GF-D8 (cell line): ENCODE data around the gene NPBWR2.

ENCODE experiments used
- DNase-seq: peaks from one replicate; lab custom pipeline; 2025; lab: John Stamatoyannopoulos, UW

The NPBWR2 gene

DNA sequence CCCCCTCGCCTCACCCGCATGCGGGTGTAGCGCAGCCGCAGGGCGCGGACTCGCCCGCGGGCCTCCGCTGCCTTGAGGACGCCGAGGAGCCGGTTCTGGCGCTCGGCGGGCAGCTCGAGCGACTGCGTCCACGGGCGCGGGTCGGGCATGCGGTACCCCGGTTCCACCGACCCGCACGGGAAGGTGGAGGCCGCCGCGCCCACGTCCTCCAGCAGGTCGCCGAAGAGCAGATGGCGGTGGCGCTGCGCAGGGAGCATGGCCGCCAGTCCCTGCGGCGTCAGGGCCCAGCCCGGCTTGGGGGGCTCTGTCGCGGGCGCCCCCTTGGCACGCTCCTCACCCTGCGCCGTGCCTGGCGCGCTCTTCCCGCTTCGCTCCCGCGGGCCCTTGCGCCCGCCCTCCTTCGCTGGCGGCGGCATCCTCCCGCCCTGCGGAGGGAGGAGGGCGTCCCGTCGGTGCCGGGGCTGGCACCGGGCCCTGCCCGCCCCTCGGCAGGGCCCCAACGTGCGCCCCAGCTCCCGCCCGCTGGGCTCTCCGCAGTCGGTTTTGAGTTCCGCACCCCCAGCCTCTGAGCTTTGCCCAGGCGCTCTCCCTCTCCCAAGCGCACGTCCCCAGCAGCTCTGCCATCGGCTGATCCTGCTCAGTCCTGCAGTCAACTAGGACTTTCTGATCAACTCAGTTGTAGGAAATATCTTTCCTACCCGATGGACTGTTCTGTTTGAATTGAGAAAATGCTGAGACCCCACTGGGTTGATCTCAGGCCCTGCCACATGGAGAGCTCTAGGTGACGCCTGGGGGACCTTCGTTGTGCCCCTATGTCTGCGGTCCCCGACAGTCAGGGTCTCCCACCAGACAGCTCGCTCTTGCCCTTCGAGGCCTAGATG is 23.3 kb downstream of the NPBWR2 start, which contains the start of gene LKAAEAR1:
Gene LKAAEAR1, minus strand, starts transcription at position 595 of the 881 bp plus-strand sequence. Its CDS starts 179 bp downstream, at position 416.
- no peak for DNase-seq

DNA sequence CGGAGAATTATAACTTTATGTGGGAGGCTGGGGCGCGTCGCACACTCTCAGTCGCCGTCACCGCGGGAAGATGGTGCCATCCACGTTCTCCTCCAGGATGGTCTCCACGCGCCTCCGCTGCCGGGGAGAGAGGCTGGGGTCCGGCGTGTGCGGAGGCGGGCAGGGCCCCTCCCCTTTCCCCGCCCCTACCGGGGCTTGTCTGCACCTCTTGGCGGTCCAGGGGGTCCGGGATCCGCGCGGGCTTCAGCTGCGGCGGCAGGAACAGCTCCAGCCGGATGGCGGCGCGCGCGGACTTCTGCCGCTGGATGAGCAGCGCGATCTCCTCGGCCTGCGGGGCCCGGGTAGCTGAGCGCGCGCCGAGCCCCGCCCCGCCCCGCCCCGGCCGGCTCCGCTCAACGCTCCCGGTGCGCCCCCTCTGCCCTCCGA is 24.0 kb downstream of the NPBWR2 start:
- peak; percentile 46 for DNase-seq

- DNase-seq, result no peak
Observed at GRCh38 chr20:64082820-64083377, 24.5 kb downstream of the NPBWR2 start.

DNA sequence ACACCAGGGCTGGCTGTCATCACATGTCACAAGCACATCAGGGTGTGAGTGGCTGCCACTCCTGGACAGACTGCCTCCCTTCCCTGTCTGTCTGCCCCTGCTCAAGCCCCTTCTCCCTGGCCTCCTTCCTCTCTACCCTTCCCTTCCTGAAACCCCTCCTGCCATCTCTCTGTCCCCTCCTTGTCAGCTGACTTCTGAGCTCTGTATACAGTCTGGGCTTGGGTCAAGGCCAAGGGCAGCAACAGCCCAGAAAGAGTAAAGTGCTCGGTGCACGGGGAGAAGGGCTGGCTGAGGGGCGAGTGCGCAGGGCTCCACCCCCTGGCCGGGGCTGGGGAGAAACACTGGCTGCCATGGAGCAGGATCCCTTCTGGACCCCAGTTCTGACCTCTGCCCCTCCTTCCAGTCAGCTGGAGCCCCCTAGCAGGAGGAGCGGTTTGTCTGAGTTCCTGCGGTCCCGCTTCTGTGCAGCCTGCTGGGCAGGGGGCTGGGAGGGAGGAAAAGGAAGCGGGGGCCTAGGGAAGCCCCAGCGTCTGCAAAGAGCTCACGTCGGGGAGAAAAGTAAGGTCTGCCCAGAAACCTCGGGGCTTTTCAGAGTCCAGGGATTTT is 25.1 kb downstream of the NPBWR2 start:
- peak; percentile 53 for DNase-seq

GRCh38 chr20:64081624-64081964 is 25.8 kb downstream of the NPBWR2 start:
- DNase-seq, result no peak

DNA sequence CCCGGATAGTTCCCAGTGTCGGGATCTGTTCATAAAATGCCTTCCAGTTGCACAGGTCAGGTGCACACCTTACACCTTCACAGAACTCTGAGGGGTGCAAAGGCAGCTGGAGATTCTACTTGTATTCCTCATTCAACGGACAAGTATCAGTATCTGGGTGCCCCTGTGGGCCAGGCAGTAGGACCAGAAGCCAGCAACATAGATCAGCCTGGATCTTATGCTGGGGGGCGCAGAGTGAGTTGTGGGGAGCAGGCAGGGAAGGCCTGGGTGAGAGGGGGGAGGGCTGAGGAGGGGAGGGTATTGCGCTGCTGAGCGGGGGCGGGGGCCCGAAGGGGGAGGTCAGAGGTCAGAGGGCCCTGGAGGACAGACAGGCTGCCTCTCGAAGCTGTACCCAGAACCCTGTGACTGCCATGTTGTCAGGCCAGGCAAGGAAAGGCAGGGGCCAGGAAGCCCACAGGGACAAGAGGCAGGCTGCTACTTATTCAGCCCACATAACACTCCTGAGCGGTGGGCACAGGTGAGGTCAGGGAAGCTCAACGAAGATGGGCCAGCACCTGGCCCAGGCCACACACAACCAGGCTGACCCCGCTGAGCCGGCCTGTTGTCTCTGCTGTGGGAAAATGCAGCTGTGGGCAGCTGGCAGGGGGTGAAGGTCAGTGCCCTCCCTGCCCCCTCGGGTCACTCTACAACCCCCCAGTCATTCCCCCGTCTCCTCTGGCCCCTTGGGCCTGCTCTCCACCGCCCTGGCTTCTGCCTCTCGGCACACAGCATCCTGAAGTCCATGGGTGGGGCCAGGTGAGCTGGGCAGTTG is 26.3 kb downstream of the NPBWR2 start:
- DNase-seq, result no peak

- peak; percentile 52 for DNase-seq
Observed at GRCh38 chr20:64080013-64080812, 27.2 kb downstream of the NPBWR2 start, which contains the start of gene OPRL1. TSS of gene OPRL1 (plus strand) at chr20:64080082. CDS start at chr20:64092721, 12,639 bp downstream.

DNA sequence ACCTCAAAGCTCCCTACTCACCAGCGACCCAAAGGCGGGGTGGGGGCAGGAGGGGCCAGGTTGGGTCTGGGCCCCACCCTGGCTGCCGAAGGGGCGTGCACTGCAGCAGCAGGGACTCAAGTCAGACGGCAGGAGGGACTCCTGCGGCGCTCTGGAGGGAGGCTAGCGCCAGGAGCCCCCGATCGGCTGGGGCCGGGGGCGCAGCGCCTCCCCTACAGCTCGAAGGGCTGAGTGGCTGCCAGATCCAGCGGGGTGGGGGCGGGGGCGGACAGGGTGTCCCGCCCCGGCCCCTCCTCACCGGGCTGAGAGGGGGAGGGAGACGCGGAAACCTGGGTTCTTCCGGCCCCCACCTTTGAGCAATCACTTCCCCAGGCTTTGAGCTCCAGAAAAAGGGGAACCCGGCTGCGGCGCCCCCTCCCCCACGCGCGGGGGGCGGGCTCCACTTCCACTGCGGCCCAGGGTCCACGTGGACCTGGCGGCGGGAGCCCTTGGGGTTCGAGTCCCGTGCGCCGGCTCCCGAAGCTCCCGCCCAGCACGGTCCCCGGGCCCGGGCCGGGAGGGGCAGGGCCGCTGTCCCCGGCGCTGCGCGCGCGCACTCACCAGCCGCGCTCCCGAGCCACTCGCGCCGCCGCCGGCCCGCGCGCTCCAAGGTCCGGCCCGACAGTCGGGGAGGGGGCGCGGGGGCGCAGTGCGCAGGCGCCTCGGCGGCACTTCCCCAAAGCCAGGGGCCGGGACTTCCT is 27.9 kb downstream of the NPBWR2 start, which contains the start of gene RGS19:
Gene RGS19, minus strand, starts transcription at position 246 of the 740 bp plus-strand sequence. CDS start 2,632 bp downstream, outside the sequence.
- peak; percentile 91 for DNase-seq

GRCh38 chr20:64078934-64079272 is 28.5 kb downstream of the NPBWR2 start:
- DNase-seq, result no peak

GRCh38 chr20:64077876-64078551 is 29.4 kb downstream of the NPBWR2 start:
- DNase-seq, result peak; percentile 79

GRCh38 chr20:64077541-64077875 is 29.9 kb downstream of the NPBWR2 start:
- DNase-seq, result no peak

DNA sequence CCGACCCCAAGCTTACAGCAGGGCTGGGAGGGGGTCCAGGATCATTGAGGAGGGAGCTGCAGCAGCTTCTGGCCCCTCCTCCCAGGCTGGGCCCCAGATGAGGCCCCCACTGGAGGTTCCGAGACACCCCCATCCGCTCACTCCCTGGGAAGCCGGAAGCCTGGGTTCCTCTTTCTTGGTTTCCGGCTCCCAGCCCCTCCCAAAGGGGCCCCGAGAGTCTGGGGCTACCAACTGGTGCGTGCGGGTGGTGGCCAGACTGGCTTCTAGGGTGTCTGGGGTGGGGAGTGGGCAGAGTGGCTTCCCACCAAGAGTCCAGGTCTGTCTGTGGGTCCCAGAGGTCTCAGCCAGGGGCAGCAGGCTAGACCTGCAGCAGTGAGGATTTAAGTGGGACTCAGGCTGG is 30.3 kb downstream of the NPBWR2 start:
- peak; percentile 76 for DNase-seq

DNA sequence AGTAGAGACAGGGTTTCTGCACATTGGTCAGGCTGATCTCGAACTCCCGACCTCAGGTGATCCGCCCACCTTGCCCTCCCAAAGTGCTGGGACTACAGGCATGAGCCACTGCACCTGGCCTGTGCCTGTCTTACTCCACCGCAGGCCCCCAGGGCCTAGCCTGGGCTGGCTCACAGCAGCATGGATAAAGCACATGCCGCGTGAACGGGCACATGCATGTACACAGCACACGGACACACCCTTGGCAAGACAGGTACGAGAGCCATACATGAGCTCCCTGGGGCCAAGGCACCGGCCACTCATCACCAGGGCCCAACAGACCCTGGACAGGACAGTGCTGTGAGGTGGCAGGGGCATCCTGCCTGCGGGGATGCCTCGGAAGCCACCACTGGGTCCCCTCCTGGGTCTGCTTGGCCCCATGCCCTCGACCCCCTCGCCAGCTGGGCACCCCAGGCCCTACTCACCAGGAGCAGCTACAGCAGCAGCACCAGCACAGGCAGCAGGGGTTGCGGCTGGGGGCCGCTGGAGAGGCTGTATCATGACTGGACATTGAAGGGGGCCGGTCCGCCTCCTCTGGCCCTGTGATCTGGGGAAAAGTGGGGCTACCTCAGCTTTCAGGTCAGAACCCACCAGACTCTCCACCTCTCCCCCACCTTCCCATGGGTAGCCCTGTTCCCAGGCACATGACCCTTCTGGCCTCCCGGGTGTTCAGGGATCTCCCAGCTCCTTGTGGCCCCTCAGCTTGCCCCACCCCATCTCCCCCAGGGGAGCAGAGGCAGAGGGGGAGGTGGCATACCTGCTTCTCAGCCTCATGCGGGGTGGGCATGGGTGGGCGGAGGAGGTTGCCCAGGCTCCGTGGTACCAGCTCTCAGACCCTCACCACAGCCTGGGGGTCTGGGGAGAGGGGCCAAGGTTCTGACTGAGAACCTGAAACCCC is 31.0 kb downstream of the NPBWR2 start:
- DNase-seq, result no peak

DNA sequence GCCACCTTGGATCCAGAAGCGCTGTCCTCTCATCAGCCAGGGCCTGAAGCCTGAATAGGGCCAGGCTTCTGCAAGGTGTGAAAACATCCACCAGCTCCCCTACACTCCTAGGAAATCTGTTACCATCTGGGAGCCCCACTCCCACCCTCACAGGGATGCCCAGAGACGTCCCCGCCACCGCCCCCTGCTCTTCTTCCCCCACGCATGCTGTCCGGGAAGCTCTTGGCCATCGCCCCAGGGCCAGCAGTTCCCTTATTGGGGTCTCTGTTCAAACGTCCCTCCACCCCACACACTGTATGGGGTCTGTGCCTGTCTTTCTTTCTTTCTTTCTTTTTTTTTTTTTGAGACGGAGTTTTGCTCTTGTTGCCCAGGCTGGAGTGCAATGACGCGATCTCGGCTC is 31.8 kb downstream of the NPBWR2 start:
- DNase-seq, result no peak

DNA sequence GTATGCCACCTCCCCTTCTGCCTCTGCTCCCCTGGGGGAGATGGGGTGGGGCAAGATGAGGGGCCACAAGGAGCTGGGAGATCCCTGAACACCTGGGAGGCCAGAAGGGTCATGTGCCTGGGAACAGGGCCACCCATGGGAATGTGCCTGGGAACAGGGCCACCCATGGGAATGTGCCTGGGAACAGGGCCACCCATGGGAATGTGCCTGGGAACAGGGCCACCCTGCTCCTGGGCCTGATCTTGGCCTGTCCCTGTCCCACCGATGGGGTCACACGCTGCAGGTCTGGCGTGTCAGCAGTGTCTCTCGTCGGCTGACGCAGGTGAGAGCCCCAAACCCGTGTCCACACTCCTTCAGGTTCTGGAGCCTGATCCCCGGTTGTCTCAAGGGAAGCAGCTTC is 32.4 kb downstream of the NPBWR2 start:
- DNase-seq, result no peak

DNA sequence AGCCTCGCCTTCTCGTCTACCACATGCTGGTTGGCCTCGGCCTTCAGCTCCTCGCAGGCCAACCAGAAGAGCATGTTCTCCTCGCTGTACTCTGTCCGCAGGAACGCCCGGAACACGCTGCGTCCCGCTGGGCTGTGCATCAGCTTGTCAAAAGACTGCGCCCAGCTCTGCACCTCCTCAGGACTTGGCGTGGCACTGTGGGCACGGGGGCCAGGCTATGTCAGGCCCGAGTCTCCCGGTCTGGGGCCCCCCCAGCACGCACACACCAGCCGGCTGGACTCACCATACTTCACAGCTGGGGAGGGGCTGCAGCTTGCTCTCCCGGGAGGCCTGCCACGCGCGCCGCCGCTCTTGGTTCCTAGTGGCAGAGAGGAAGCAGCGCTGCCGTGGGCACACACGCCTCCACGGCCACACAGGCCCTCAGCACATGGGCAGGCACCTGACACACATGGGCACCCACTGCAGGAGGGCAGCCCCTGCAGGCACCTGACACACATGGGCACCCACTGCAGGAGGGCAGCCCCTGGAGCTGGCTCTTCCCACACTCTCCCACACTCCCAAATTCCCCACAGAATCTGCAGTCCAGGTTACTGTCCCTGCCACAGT is 33.1 kb downstream of the NPBWR2 start:
- DNase-seq, result no peak

DNA sequence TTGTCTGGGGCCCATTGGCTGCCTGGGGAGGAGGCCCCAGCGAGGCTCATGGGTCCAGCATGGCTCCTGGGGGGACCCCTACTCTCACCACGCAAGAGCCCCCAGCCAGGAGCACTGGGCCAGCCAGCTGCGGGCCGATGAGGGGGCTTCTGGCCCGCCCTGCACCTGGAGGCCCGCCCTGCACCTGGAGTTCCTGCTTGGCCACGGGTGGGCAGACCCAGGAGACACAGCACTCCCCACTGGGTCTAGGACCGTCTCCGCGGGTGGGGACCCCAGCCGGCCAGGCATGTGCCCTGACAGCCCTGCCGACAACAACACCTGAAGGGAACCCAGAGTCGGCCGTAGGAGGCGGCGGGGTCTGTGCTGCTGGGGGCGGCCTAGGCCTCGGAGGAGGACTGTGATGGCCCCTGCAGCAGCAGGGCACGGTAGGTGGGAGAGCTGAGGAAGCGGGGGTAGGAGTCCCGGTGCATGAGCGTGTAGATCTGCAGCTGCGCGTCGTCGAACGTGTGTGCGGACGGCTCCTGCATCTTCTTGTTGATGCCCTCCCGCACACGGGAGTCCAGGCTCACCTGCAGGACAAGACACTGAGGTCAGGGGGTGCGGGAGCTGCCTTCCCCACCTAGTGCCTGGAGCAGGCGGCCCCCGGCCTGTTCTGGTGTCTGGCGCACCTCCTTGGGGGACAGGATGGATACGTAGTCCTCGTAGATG is 33.7 kb downstream of the NPBWR2 start:
- DNase-seq, result no peak
